ENCODE measurements around the gene CCDC116. TPM values are rescaled to one million over a fixed set of nuclear protein-coding genes. Genes with fewer than 3 reads are reported as not detected.

The CCDC116 gene
- total and polyA plus RNA-seq, 10 of the 15 experiments (the other 5 are each of a cell fraction or from before 2014, with no cell fraction given) = 0.04 to 0.18 (median 0.04) TPM; not detected in 6

GRCh38 chr22:21681566-21682370 is 49.2 kb downstream of the CCDC116 start:
- no TSS peak for BruUV-seq (replicated peaks)
- TF ChIP-seq MEF2A (IDR thresholded peaks at IDR 0.05; ENCODE audit: insufficient read depth, low read depth, low read length) (no peak), MAX (IDR thresholded peaks at IDR 0.05; ENCODE audit: low read depth, low read length) (no peak), KAT2A (conservative IDR thresholded peaks at IDR 0.05; ENCODE audit: control insufficient read depth, low read depth, low read length) (no peak), EED (IDR thresholded peaks at IDR 0.05; ENCODE audit: low read depth) (no peak), WRNIP1 (IDR thresholded peaks at IDR 0.05; ENCODE audit: borderline replicate concordance, low read depth, low read length) (no peak), NRF1 (conservative IDR thresholded peaks at IDR 0.05; ENCODE audit: low read depth, low read length) (no peak), CREM (IDR thresholded peaks at IDR 0.05; ENCODE audit: low read depth) (no peak), SUZ12 (IDR thresholded peaks at IDR 0.05; ENCODE audit: unreplicated experiment) (no peak), LARP7 (IDR thresholded peaks at IDR 0.05) (no peak), ZNF24 (IDR thresholded peaks at IDR 0.05) (no peak), RBBP5 (conservative IDR thresholded peaks at IDR 0.05) (no peak), EP300 (IDR thresholded peaks at IDR 0.05; ENCODE audit: borderline replicate concordance in 1 of 2, control insufficient read depth in 1 of 2, low read depth in 2 of 2, low read length in 2 of 2) (no peak), IKZF1 (conservative IDR thresholded peaks at IDR 0.05) (no peak), TARDBP (IDR thresholded peaks at IDR 0.05; ENCODE audit: borderline replicate concordance) (no peak), CHD2 (IDR thresholded peaks at IDR 0.05; ENCODE audit: borderline replicate concordance, low read depth, low read length) (no peak)
- TF ChIP-seq, protein P1, sequence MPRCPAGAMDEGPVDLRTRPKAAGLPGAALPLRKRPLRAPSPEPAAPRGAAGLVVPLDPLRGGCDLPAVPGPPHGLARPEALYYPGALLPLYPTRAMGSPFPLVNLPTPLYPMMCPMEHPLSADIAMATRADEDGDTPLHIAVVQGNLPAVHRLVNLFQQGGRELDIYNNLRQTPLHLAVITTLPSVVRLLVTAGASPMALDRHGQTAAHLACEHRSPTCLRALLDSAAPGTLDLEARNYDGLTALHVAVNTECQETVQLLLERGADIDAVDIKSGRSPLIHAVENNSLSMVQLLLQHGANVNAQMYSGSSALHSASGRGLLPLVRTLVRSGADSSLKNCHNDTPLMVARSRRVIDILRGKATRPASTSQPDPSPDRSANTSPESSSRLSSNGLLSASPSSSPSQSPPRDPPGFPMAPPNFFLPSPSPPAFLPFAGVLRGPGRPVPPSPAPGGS (IDR thresholded peaks at IDR 0.05; ENCODE audit: borderline replicate concordance, insufficient read depth, low read depth, low read length, poor library complexity, severe bottlenecking) = no peak
- no peak overlapping the region for H3K4me3 ChIP-seq
- ATAC-seq = no peak
- ChIA-PET CTCF (no interaction called here), POLR2A (no interaction called here), RAD21 (ENCODE audit: unreplicated experiment) (interaction anchor here (1.3 kb wide), 1 partner anchor 16 kb away, joined by 3 read pairs; no protein-coding TSS in a partner anchor), SMC1A (ENCODE audit: uncharacterized antibody, unreplicated experiment) (no interaction called here)
- H3K9me3 ChIP-seq (replicated peaks; ENCODE audit: control insufficient read depth, insufficient read depth, low read length) = no peaks in the 10 kb centered on the region
- DNase-seq (ENCODE audit: low read depth, low spot score) = no peak
- 85% methylated on average over 24 of the region's 24 CpGs for whole genome bisulfite sequencing (ENCODE audit: insufficient coverage, insufficient replicate concordance, low lambda C conversion rate, missing lambda C conversion rate)
- no peak overlapping the region for H3K27ac ChIP-seq (ENCODE audit: control insufficient read depth, insufficient read depth)
- no peaks in the 10 kb centered on the region for H4K20me1 ChIP-seq (ENCODE audit: control insufficient read depth, insufficient read depth)
- H3K4me1 ChIP-seq (ENCODE audit: control insufficient read depth, insufficient read depth, low read length) = no peaks in the 10 kb centered on the region
- H2AFZ ChIP-seq (ENCODE audit: control insufficient read depth, low read depth, low read length) = no peak overlapping the region
- no peak overlapping the region for H3K9ac ChIP-seq (ENCODE audit: control insufficient read depth, insufficient read depth, low read length)
- no peak for FAIRE-seq
- H3K79me2 ChIP-seq (ENCODE audit: control insufficient read depth, insufficient read depth, low read length) = no peaks in the 10 kb centered on the region
- in situ Hi-C loops (cut with MboI) = no loop called here
- H3K4me2 ChIP-seq (ENCODE audit: control insufficient read depth, insufficient read depth) = no peak overlapping the region
- intact Hi-C loops (cut with micrococcal nuclease; ENCODE audit: unreplicated experiment) = no loop called here
- no peaks in the 10 kb centered on the region for H3K27me3 ChIP-seq (replicated peaks in 1 of 2; ENCODE audit: control insufficient read depth in 2 of 2, insufficient read depth in 2 of 2, low read length in 1 of 2)
- H3K36me3 ChIP-seq (ENCODE audit: control insufficient read depth in 2 of 2, insufficient read depth in 2 of 2, low read length in 1 of 2) = peaks cover 18 to 19% of the 10 kb centered on the region in 2 experiments
